ENCODE data around the gene VIPR1.

DNA sequence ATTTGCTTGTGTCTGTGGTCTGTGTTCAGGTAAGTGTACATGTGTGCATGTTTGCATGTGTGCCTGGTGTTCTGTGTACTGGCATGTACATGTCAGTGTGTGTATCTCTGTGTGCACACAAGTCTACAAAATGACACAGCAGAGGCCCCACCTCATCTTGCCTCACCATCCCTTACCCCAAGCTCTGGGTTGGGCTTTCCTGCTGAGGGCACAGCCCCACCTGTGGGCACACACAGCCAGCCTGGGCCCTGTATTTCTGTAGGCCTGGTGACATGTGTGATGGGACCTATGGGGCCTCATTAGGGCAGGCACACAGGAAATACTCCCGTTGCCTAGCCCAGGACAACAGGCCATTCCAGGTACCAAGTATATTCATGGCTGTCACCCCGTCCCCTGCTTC is 13.5 kb downstream of the VIPR1 start:
- TF ChIP-seq, protein P1, sequence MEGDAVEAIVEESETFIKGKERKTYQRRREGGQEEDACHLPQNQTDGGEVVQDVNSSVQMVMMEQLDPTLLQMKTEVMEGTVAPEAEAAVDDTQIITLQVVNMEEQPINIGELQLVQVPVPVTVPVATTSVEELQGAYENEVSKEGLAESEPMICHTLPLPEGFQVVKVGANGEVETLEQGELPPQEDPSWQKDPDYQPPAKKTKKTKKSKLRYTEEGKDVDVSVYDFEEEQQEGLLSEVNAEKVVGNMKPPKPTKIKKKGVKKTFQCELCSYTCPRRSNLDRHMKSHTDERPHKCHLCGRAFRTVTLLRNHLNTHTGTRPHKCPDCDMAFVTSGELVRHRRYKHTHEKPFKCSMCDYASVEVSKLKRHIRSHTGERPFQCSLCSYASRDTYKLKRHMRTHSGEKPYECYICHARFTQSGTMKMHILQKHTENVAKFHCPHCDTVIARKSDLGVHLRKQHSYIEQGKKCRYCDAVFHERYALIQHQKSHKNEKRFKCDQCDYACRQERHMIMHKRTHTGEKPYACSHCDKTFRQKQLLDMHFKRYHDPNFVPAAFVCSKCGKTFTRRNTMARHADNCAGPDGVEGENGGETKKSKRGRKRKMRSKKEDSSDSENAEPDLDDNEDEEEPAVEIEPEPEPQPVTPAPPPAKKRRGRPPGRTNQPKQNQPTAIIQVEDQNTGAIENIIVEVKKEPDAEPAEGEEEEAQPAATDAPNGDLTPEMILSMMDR (IDR thresholded peaks at IDR 0.05), result no peak
- TF ChIP-seq, protein P2, sequence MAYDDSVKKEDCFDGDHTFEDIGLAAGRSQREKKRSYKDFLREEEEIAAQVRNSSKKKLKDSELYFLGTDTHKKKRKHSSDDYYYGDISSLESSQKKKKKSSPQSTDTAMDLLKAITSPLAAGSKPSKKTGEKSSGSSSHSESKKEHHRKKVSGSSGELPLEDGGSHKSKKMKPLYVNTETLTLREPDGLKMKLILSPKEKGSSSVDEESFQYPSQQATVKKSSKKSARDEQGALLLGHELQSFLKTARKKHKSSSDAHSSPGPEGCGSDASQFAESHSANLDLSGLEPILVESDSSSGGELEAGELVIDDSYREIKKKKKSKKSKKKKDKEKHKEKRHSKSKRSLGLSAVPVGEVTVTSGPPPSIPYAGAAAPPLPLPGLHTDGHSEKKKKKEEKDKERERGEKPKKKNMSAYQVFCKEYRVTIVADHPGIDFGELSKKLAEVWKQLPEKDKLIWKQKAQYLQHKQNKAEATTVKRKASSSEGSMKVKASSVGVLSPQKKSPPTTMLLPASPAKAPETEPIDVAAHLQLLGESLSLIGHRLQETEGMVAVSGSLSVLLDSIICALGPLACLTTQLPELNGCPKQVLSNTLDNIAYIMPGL (CRISPR knock-in tag; IDR thresholded peaks at IDR 0.05), result no peak
- TF ChIP-seq, protein P3, sequence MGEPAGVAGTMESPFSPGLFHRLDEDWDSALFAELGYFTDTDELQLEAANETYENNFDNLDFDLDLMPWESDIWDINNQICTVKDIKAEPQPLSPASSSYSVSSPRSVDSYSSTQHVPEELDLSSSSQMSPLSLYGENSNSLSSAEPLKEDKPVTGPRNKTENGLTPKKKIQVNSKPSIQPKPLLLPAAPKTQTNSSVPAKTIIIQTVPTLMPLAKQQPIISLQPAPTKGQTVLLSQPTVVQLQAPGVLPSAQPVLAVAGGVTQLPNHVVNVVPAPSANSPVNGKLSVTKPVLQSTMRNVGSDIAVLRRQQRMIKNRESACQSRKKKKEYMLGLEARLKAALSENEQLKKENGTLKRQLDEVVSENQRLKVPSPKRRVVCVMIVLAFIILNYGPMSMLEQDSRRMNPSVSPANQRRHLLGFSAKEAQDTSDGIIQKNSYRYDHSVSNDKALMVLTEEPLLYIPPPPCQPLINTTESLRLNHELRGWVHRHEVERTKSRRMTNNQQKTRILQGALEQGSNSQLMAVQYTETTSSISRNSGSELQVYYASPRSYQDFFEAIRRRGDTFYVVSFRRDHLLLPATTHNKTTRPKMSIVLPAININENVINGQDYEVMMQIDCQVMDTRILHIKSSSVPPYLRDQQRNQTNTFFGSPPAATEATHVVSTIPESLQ (CRISPR knock-in tag; IDR thresholded peaks at IDR 0.05), result no peak
- no peak for TF ChIP-seq TEAD1 (CRISPR knock-in tag; IDR thresholded peaks at IDR 0.05)
- TF ChIP-seq, protein P4, sequence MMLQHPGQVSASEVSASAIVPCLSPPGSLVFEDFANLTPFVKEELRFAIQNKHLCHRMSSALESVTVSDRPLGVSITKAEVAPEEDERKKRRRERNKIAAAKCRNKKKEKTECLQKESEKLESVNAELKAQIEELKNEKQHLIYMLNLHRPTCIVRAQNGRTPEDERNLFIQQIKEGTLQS (CRISPR knock-in tag; conservative IDR thresholded peaks at IDR 0.05), result no peak
- TF ChIP-seq FOXJ3 (CRISPR knock-in tag; IDR thresholded peaks at IDR 0.05; ENCODE audit: borderline replicate concordance), result no peak
- no peak for TF ChIP-seq ZBTB21 (CRISPR knock-in tag; IDR thresholded peaks at IDR 0.05; ENCODE audit: borderline replicate concordance)
- TF ChIP-seq, protein P5, sequence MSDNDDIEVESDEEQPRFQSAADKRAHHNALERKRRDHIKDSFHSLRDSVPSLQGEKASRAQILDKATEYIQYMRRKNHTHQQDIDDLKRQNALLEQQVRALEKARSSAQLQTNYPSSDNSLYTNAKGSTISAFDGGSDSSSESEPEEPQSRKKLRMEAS (CRISPR knock-in tag; IDR thresholded peaks at IDR 0.05), result no peak
- no peak for TF ChIP-seq OVOL2 (CRISPR knock-in tag; IDR thresholded peaks at IDR 0.05; ENCODE audit: borderline replicate concordance)
